Tibial artery (tissue), 4 donors: ENCODE measurements around the gene SLC9A5.

ENCODE experiments used
- DNase-seq, 2 donors: peaks; one replicate each; pipeline ENCODE4 v3.0.0-alpha.2; 2019
- H3K27ac ChIP-seq, 2 donors: fragments of 200-600 bp; sonication (generic) in 1 of 2; 1 replicate in 1 of 2; 2 replicates in 1 of 2; pipeline ENCODE4 v1.5.1; 2018 to 2019; ENCODE audit warnings: mild to moderate bottlenecking in 1 of 2
- H3K27me3 ChIP-seq, 2 donors: fragments of 200-600 bp; sonication (generic) in 1 of 2; one replicate each; pipeline versions ENCODE4 v1.5.1 to v1.6.0; 2016 to 2019
- H3K36me3 ChIP-seq, 3 donors: fragments of 200-600 bp; sonication (generic) in 2 of 3; one replicate each; pipeline ENCODE4 v1.5.1; 2016 to 2019; ENCODE audit warnings: mild to moderate bottlenecking in 2 of 3
- H3K4me1 ChIP-seq, 4 donors: fragments of 200-600 bp; sonication (generic) in 2 of 4; 1 replicate in 3 of 4; 2 replicates in 1 of 4; pipeline ENCODE4 v1.5.1; 2016 to 2019
- H3K4me3 ChIP-seq, 2 donors: fragments of 200-600 bp; sonication (generic) in 1 of 2; 1 replicate in 1 of 2; 2 replicates in 1 of 2; pipeline ENCODE4 v1.5.1; 2018 to 2019; ENCODE audit warnings: mild to moderate bottlenecking in 2 of 2
- H3K9me3 ChIP-seq, 3 donors: fragments of 200-600 bp; sonication (generic) in 1 of 3; one replicate each; pipeline ENCODE4 v1.5.1; 2016 to 2019
- intact Hi-C: fragments of 100-400 bp; cut with DNase I; formaldehyde crosslinking; loops from one replicate; pipeline ENCODE4 v1.15.0; 2023; ENCODE audit warnings: low total_unique reads
- TF ChIP-seq, protein P1 (sequence below), 2 experiments: fragments of 200-600 bp in 1 of 2; fragments of 450-650 bp in 1 of 2; IDR thresholded peaks; one replicate each; pipeline ENCODE4 v1.5.1; 2017 to 2019; ENCODE audit warnings: antibody characterized with exemption in 2 of 2, mild to moderate bottlenecking in 1 of 2, moderate library complexity in 1 of 2

Gene SLC9A5

DNA sequence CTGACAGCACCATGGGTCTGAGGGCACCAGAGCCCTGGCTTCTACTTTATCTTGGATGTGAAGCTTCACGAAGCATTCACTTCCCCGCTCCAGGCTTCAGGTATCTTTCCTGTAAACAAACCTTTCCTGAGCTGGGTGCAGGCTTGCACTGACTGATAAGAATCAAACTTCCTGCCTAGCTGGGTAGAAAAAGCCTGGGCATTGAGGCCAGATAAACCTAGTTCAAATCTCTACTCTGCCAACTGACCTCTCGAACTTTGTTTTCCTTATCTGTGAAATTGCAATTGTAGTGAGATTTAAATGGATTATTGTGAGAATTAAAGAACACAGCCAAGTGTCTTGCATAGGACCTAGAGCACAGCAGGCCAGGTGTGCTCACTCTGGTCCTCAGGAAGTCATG, 24.8 kb upstream of the SLC9A5 start:
- no peak for DNase-seq
- intact Hi-C loops: no loop called here
- peaks cover 0 to 26% (median 16%) of the 10 kb centered on the region in 4 donors for H3K4me1 ChIP-seq
- H3K27ac ChIP-seq: no peak overlapping the region
- no peaks in the 10 kb centered on the region for H3K27me3 ChIP-seq
- H3K36me3 ChIP-seq: peaks cover 8 to 10% (median 9%) of the 10 kb centered on the region in 3 donors
- TF ChIP-seq, protein P1, sequence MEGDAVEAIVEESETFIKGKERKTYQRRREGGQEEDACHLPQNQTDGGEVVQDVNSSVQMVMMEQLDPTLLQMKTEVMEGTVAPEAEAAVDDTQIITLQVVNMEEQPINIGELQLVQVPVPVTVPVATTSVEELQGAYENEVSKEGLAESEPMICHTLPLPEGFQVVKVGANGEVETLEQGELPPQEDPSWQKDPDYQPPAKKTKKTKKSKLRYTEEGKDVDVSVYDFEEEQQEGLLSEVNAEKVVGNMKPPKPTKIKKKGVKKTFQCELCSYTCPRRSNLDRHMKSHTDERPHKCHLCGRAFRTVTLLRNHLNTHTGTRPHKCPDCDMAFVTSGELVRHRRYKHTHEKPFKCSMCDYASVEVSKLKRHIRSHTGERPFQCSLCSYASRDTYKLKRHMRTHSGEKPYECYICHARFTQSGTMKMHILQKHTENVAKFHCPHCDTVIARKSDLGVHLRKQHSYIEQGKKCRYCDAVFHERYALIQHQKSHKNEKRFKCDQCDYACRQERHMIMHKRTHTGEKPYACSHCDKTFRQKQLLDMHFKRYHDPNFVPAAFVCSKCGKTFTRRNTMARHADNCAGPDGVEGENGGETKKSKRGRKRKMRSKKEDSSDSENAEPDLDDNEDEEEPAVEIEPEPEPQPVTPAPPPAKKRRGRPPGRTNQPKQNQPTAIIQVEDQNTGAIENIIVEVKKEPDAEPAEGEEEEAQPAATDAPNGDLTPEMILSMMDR (IDR thresholded peaks at IDR 0.05): no peak
- no peaks in the 10 kb centered on the region for H3K9me3 ChIP-seq
- H3K4me3 ChIP-seq: no peak overlapping the region

DNA sequence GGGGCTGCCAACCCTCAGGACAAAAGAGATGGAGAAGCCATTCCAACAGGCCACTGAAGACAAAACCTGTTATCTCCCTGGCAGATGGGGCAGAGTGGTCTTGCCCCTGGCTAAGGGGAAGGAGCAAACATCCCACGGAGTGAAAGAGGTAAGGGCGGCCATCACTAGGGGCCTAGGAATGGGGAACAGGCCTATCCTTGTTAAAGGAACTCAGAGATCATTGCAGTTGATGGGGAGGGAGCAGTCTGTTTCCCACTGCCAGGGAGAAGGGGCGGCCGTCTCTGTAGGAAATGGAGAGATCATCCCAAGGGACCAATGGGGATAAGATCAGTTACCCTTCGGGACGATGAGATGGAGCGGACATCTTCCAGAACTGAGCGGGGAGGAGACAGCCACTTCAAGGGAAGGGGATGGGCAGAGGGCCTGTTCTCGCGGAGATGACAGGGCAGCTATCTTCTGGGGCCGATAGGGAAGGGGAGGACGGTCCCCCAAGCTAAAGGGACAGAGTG, 22.4 kb upstream of the SLC9A5 start:
- Histone ChIP-seq H3K27me3 (no peaks in the 10 kb centered on the region), H3K4me3 (peak overlapping the region; percentile 81 to 83), H3K27ac (peak overlapping the region; percentile 79 to 87), H3K4me1 (peaks cover 0 to 26% (median 16%) of the 10 kb centered on the region in 4 donors), H3K36me3 (peaks cover 21 to 34% (median 33%) of the 10 kb centered on the region in 3 donors), H3K9me3 (no peaks in the 10 kb centered on the region)
- DNase-seq: no peak
- TF ChIP-seq, protein P1 (IDR thresholded peaks at IDR 0.05): no peak
- intact Hi-C loops: no loop called here

DNA sequence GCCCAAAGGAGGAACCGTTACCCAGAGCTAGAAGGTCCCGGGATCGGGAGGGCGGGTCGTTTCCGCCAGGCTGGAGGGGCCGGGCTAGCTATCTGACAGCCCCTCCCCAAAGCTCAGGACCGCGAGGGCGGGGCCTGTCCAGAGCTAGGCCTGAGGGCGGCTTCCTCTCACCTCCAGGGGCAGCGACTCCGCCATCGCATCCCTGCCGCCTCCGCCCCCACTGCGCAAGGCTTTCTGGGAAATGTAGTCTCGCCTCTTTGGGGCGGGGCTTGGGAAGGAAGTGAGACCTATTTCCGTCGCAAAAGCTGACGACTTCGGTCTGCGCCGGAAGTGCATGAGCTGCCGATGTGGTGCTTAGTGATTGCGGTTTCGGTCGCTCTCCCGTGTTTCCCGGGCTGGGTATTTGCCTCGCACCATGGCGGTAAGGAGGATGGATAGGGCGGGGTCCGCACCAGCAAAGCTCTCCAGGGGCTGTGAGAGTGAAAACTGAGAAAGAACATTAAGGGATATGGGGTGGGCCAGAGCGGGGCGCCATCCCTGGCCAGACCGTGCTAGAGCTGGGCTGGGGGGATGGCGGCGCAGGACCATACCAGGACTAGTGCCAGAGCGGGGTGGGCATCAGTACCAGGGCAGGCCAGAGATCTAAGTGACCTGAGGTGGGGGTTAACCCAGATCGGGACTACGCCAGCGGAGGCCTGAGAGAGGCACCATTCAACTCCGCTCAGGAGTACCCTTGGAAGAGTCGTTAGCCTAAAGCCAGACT, 21.8 kb upstream of the SLC9A5 start, which contains the start of gene TMEM208:
TSS of gene TMEM208 (plus strand) at position 327 of the 763 bp plus-strand sequence. CDS start at position 416, 89 bp downstream.
- intact Hi-C loops: no loop called here
- no peaks in the 10 kb centered on the region for H3K9me3 ChIP-seq
- peak within 1 kb of the TSS; percentile 79 to 87 for H3K27ac ChIP-seq
- TF ChIP-seq, protein P1 (IDR thresholded peaks at IDR 0.05): peak in 1 of 2 experiments; percentile 25
- H3K4me1 ChIP-seq: peaks cover 0 to 26% (median 16%) of the 10 kb centered on the region in 4 donors
- peaks cover 21 to 40% (median 38%) of the 10 kb centered on the region in 3 donors for H3K36me3 ChIP-seq
- H3K27me3 ChIP-seq: no peaks in the 10 kb centered on the region
- peak within 1 kb of the TSS; percentile 81 to 83 for H3K4me3 ChIP-seq
- peak; percentile 98 for DNase-seq

DNA sequence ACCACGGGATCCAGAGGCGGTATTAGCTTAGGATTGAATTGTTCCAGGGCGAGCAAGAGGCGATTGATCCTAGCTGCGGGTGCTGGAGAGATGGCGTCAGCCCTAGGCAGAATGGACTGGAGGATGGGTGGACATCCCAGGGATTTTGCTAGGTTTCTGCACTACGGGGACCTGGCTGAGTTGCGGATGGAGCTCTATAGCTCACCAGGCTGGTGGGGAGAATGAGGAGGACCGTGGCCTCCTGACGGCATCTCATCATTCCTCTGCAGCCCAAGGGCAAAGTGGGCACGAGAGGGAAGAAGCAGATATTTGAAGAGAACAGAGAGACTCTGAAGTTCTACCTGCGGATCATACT, 21.2 kb upstream of the SLC9A5 start:
- Histone ChIP-seq H3K27me3 (no peaks in the 10 kb centered on the region), H3K4me3 (peak overlapping the region; percentile 81 to 83), H3K36me3 (peaks cover 21 to 41% (median 38%) of the 10 kb centered on the region in 3 donors), H3K4me1 (peaks cover 0 to 26% (median 16%) of the 10 kb centered on the region in 4 donors), H3K9me3 (no peaks in the 10 kb centered on the region), H3K27ac (peak overlapping the region; percentile 79 to 87)
- DNase-seq: no peak
- intact Hi-C loops: no loop called here
- TF ChIP-seq, protein P1 (IDR thresholded peaks at IDR 0.05): no peak

DNA sequence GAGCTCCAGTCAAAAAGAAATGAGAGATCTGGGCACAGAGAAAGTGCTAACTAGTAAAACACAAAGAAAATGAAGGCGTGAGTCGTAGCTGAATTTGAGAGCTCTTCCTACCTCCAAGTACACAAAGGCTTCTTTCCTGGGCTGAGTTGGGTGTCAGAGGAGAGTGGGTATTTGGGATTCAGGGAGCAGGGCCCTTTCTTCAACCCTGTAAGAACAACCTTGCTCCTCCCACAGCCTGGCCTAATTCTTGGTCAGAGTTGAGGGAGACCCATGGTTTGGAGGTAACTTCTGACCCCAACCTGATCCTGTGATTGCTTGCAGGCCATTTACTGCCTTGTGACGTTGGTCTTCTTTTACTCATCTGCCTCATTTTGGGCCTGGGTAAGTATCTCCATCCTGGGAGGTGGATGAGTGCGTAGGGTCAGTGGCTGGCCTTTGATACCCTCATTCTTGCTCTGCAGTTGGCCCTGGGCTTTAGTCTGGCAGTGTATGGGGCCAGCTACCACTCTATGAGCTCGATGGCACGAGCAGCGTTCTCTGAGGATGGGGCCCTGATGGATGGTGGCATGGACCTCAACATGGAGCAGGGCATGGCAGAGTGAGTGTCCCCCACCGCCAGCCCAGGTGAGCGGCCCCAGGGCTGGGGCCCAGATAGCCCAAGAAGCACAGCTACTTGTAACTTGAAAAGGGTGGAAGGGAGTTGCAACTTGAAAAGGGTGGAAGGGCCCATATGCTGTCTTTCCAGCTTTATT, 20.6 kb upstream of the SLC9A5 start:
- Histone ChIP-seq H3K27me3 (no peaks in the 10 kb centered on the region), H3K4me1 (peaks cover 0 to 26% (median 16%) of the 10 kb centered on the region in 4 donors), H3K4me3 (peak overlapping the region; percentile 81 to 83), H3K36me3 (peaks cover 21 to 43% (median 43%) of the 10 kb centered on the region in 3 donors), H3K27ac (peak overlapping the region in 1 of 2 donors; percentile 79), H3K9me3 (no peaks in the 10 kb centered on the region)
- TF ChIP-seq, protein P1 (IDR thresholded peaks at IDR 0.05): no peak
- DNase-seq: no peak
- intact Hi-C loops: loop anchor here (2.0 kb wide), 1 partner anchor 17 kb away; no protein-coding TSS in a partner anchor
